ENCODE data around the gene MTCL1.

Gene MTCL1

GRCh38 chr18:8826971-8827370 is 121.6 kb downstream of the MTCL1 start:
- no peaks in the 10 kb centered on the region for H3K27me3 ChIP-seq (ENCODE audit: insufficient read depth, low read length, poor library complexity, severe bottlenecking)
- no peaks in the 10 kb centered on the region for H3K9me3 ChIP-seq (ENCODE audit: insufficient read depth, low read depth, low read length)
- H3F3A ChIP-seq (ENCODE audit: low read depth), result no peaks in the 10 kb centered on the region
- no peak overlapping the region for H3K9ac ChIP-seq (ENCODE audit: low read depth, low read length, poor library complexity, severe bottlenecking)
- H3K4me3 ChIP-seq (ENCODE audit: low read length, poor library complexity, severe bottlenecking), result no peak overlapping the region
- peaks cover 10% of the 10 kb centered on the region for H3K4me1 ChIP-seq (ENCODE audit: insufficient read depth, low read length, poor library complexity, severe bottlenecking)
- H4K20me1 ChIP-seq (ENCODE audit: insufficient read depth, low read length, poor library complexity, severe bottlenecking), result no peaks in the 10 kb centered on the region
- H3K4me2 ChIP-seq (ENCODE audit: low read depth, low read length, poor library complexity, severe bottlenecking), result no peak overlapping the region
- H2AFZ ChIP-seq (ENCODE audit: low read length), result no peak overlapping the region
- no peaks in the 10 kb centered on the region for H3K79me2 ChIP-seq (ENCODE audit: insufficient read depth, low read length)
- no peaks in the 10 kb centered on the region for H3K36me3 ChIP-seq (ENCODE audit: insufficient read depth, low read length)
- H3K9me2 ChIP-seq (replicated peaks; ENCODE audit: low read depth, low read length), result no peaks in the 10 kb centered on the region
- TF ChIP-seq EZH2phosphoT487 (IDR thresholded peaks at IDR 0.05; ENCODE audit: borderline replicate concordance) (no peak), CTCF (conservative IDR thresholded peaks at IDR 0.05; ENCODE audit: low read length) (no peak)

- Histone ChIP-seq H3K27me3 (ENCODE audit: insufficient read depth, low read length, poor library complexity, severe bottlenecking) (no peaks in the 10 kb centered on the region), H3K4me1 (ENCODE audit: insufficient read depth, low read length, poor library complexity, severe bottlenecking) (peaks cover 10% of the 10 kb centered on the region), H4K20me1 (ENCODE audit: insufficient read depth, low read length, poor library complexity, severe bottlenecking) (no peaks in the 10 kb centered on the region), H3K9me3 (ENCODE audit: insufficient read depth, low read depth, low read length) (no peaks in the 10 kb centered on the region), H3K4me3 (ENCODE audit: low read length, poor library complexity, severe bottlenecking) (no peak overlapping the region), H3K9me2 (replicated peaks; ENCODE audit: low read depth, low read length) (no peaks in the 10 kb centered on the region), H3K36me3 (ENCODE audit: insufficient read depth, low read length) (no peaks in the 10 kb centered on the region), H2AFZ (ENCODE audit: low read length) (no peak overlapping the region), H3K79me2 (ENCODE audit: insufficient read depth, low read length) (no peaks in the 10 kb centered on the region), H3K9ac (ENCODE audit: low read depth, low read length, poor library complexity, severe bottlenecking) (no peak overlapping the region), H3F3A (ENCODE audit: low read depth) (no peaks in the 10 kb centered on the region), H3K4me2 (ENCODE audit: low read depth, low read length, poor library complexity, severe bottlenecking) (no peak overlapping the region)
- no peak for TF ChIP-seq CTCF (conservative IDR thresholded peaks at IDR 0.05; ENCODE audit: low read length)
- TF ChIP-seq EZH2phosphoT487 (IDR thresholded peaks at IDR 0.05; ENCODE audit: borderline replicate concordance), result no peak
These were observed 122.9 kb downstream of the MTCL1 start for GRCh38 chr18:8828300-8828699.

- H2AFZ ChIP-seq (ENCODE audit: low read length), result no peak overlapping the region
- H3K9me3 ChIP-seq (ENCODE audit: insufficient read depth, low read depth, low read length), result no peaks in the 10 kb centered on the region
- H3F3A ChIP-seq (ENCODE audit: low read depth), result no peaks in the 10 kb centered on the region
- peaks cover 10% of the 10 kb centered on the region for H3K4me1 ChIP-seq (ENCODE audit: insufficient read depth, low read length, poor library complexity, severe bottlenecking)
- H3K9me2 ChIP-seq (replicated peaks; ENCODE audit: low read depth, low read length), result no peaks in the 10 kb centered on the region
- H3K27me3 ChIP-seq (ENCODE audit: insufficient read depth, low read length, poor library complexity, severe bottlenecking), result no peaks in the 10 kb centered on the region
- H4K20me1 ChIP-seq (ENCODE audit: insufficient read depth, low read length, poor library complexity, severe bottlenecking), result no peaks in the 10 kb centered on the region
- no peaks in the 10 kb centered on the region for H3K79me2 ChIP-seq (ENCODE audit: insufficient read depth, low read length)
- no peak overlapping the region for H3K9ac ChIP-seq (ENCODE audit: low read depth, low read length, poor library complexity, severe bottlenecking)
- peak overlapping the region; percentile 32 for H3K4me2 ChIP-seq (ENCODE audit: low read depth, low read length, poor library complexity, severe bottlenecking)
- no peaks in the 10 kb centered on the region for H3K36me3 ChIP-seq (ENCODE audit: insufficient read depth, low read length)
- H3K4me3 ChIP-seq (ENCODE audit: low read length, poor library complexity, severe bottlenecking), result no peak overlapping the region
- TF ChIP-seq EZH2phosphoT487 (IDR thresholded peaks at IDR 0.05; ENCODE audit: borderline replicate concordance) (no peak), CTCF (conservative IDR thresholded peaks at IDR 0.05; ENCODE audit: low read length) (no peak)
These were observed 123.4 kb downstream of the MTCL1 start for GRCh38 chr18:8828798-8829197.

All from Loucy (cell line).